ENCODE data around the gene PLVAP.

Gene PLVAP

GRCh38 chr19:17319473-17320238 is 57.5 kb downstream of the PLVAP start:
- DNase-seq: no peak

GRCh38 chr19:17318966-17319365 is 58.2 kb downstream of the PLVAP start:
- no peak for DNase-seq

- DNase-seq: no peak
Observed at GRCh38 chr19:17314007-17314593, 63.0 kb downstream of the PLVAP start.

- no peak for DNase-seq
Observed at GRCh38 chr19:17312189-17313113, 64.7 kb downstream of the PLVAP start.

GRCh38 chr19:17311455-17312188 is 65.5 kb downstream of the PLVAP start:
- DNase-seq: no peak

- DNase-seq: peak in 1 of 2 experiments; percentile 23
Observed at GRCh38 chr19:17309965-17310461, 67.1 kb downstream of the PLVAP start.

- DNase-seq: peak; percentile 99 to 100
Observed at GRCh38 chr19:17309198-17309964, 67.8 kb downstream of the PLVAP start, which contains the start of gene DDA1. DDA1 (plus strand) TSS chr19:17309563; CDS start chr19:17309655, 92 bp downstream.

GRCh38 chr19:17307876-17308377 is 69.2 kb downstream of the PLVAP start:
- no peak for DNase-seq

GRCh38 chr19:17306285-17306714 is 70.8 kb downstream of the PLVAP start:
- no peak for DNase-seq

- peak; percentile 97 for DNase-seq
Observed at GRCh38 chr19:17305517-17306284, 71.4 kb downstream of the PLVAP start, which contains the start of gene MRPL34. MRPL34 (plus strand) TSS chr19:17305872; CDS start chr19:17305893, 21 bp downstream.

- no peak for DNase-seq
Observed at GRCh38 chr19:17305216-17305516, 72.0 kb downstream of the PLVAP start.

GRCh38 chr19:17304386-17305215 is 72.5 kb downstream of the PLVAP start:
- DNase-seq: no peak

- DNase-seq: no peak
Observed at GRCh38 chr19:17303940-17304267, 73.2 kb downstream of the PLVAP start.

- peak; percentile 96 to 97 for DNase-seq
Observed at GRCh38 chr19:17303167-17303939, 73.8 kb downstream of the PLVAP start, which contains the start of gene ABHD8. ABHD8 (minus strand) TSS chr19:17303425; CDS start chr19:17301616, 1,809 bp downstream.

- no peak for DNase-seq
Observed at GRCh38 chr19:17302391-17303166, 74.6 kb downstream of the PLVAP start.
